T-helper 2 cell treated with Interferon-gamma antibody and Interleukin-4, amounts not matched to agents 5 μg/mL and 100 μg/mL, for 36 hours (primary cell): Measurements from ENCODE around the gene TRAF7.
"Not testable (repeated sequence)": the region's sequence is repeated elsewhere in the genome, so short reads cannot be mapped to it uniquely, and the experiment has no call there.

ENCODE experiments used
- DNase-seq: peaks from one replicate; pipeline ENCODE4 v3.0.0; 2021; ENCODE audit warnings: low spot score
- H3K27ac Mint-ChIP-seq: one replicate; pipeline ENCODE4 v1.8.0; 2021; ENCODE audit warnings: mild to moderate bottlenecking, mixed read lengths
- H3K27me3 Mint-ChIP-seq: one replicate; pipeline ENCODE4 v1.8.0; 2021; ENCODE audit warnings: low read depth, mixed read lengths
- H3K36me3 Mint-ChIP-seq: one replicate; pipeline ENCODE4 v1.8.0; 2021; ENCODE audit warnings: low read depth, mixed read lengths
- H3K4me1 Mint-ChIP-seq: one replicate; pipeline ENCODE4 v1.8.0; 2021; ENCODE audit warnings: low read depth, mixed read lengths
- H3K4me3 Mint-ChIP-seq: one replicate; pipeline ENCODE4 v1.8.0; 2022; ENCODE audit warnings: mild to moderate bottlenecking, moderate library complexity, mixed read lengths
- H3K9me3 Mint-ChIP-seq: one replicate; pipeline ENCODE4 v1.8.0; 2021; ENCODE audit warnings: mixed read lengths

The TRAF7 gene

DNA sequence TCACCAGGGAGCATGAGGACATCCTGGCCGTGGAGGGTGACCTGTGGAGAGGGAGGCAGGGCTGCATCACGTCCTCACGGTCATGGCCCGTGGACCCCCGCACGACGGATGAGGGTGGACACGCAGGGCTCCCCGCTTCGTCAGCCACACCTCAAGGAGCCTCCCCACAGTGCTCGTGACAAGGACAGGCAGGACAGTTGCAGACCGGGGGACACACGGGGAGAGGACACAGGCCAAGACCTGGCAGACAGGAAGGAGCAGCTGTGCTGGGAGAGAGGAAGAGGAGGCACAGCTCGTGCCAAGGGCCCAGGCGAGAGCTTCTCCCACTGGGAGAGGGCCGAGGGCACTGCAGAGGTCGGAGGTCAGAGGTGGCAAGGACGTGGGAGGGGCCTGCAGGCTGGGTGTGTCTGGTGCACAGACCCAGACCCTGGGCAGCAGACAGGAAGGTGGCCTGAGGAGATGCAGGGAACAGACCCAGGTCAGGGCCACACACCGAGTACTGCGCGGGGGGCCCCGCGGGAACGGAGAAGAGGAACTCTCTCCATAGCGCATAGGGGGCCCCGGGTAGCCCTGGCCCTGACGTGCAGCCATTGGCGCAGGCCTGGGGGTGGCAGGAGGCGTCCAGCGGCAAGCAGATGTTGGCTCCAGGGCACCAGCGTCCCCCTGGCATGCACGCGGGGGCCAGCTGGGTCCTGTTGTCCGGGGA is 40.5 kb upstream of the TRAF7 start:
- not testable (repeated sequence) for H3K9me3 Mint-ChIP-seq, DNase-seq, H3K27me3 Mint-ChIP-seq

DNA sequence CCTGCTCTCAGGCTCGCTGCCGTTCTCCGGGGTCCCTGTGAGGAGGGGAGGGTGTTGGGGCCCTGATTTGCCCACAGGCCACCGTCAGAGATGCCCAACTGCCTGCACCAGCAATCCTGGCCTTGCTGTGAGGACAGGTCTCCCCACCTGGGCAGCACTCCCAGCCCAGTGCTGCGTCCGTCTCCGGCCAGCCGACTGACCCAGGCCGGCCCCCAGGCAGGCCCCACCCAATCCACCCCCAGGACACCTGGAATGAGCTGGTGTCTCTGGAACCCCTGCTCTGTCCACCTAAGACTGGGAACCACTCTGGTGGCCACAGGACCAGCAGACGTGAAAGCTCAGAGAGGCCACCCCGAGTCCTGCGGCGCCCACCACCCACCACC is 40.0 kb upstream of the TRAF7 start:
- Mint-ChIP-seq H3K27me3 (no peaks in the 10 kb centered on the region), H3K36me3 (no peaks in the 10 kb centered on the region), H3K27ac (no peak overlapping the region), H3K4me1 (no peaks in the 10 kb centered on the region), H3K9me3 (no peaks in the 10 kb centered on the region), H3K4me3 (no peak overlapping the region)
- no peak for DNase-seq

More for the DNA sequence above, 40.5 kb upstream of the TRAF7 start:
- not testable (repeated sequence) for H3K27ac Mint-ChIP-seq, H3K36me3 Mint-ChIP-seq, H3K4me1 Mint-ChIP-seq, H3K4me3 Mint-ChIP-seq

DNA sequence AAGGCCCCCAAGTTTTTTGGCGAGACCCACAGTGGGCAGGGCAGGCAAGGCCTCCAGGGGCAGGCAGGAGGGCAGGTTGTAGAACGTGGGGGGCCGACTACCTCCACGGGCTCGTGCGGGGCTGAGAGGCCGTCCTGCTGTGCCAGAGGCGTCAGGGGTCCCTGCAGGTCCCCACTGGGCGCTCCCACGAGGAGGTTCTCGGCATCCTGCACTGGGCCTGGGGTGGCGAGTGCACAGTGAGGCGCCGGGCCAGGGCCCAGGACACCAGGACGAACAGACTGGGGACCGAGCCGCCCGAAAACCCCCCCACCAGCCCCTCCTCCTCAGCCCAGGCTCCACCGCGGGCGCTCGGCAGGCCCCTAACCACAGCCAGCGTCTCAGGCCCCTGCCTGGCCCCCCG is 39.2 kb upstream of the TRAF7 start:
- not testable (repeated sequence) for H3K36me3 Mint-ChIP-seq, H3K4me1 Mint-ChIP-seq, H3K27ac Mint-ChIP-seq, H3K4me3 Mint-ChIP-seq, DNase-seq, H3K27me3 Mint-ChIP-seq, H3K9me3 Mint-ChIP-seq

DNA sequence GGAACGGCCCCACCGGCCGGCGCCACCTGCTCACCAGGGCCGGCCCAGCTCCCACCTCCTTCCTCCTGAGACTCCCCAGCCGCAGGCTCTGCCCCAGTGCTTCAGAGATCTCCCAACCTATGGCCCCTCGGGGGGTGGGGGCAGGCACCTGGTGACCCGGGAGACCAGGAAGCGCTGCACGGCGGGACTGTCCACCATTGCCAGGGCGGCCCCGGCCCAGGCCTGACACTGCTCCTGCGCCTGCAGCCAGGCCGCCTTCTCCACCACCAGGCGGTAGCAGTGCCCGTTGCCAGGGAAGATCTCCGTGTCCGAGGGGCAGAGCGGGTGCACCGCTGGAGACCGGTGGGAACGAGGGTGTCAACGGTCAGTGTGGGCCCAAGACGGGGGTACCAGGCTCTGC is 38.2 kb upstream of the TRAF7 start:
- H3K4me1 Mint-ChIP-seq, H3K36me3 Mint-ChIP-seq, H3K4me3 Mint-ChIP-seq, H3K27me3 Mint-ChIP-seq, H3K27ac Mint-ChIP-seq, DNase-seq, H3K9me3 Mint-ChIP-seq: not testable (repeated sequence)

DNA sequence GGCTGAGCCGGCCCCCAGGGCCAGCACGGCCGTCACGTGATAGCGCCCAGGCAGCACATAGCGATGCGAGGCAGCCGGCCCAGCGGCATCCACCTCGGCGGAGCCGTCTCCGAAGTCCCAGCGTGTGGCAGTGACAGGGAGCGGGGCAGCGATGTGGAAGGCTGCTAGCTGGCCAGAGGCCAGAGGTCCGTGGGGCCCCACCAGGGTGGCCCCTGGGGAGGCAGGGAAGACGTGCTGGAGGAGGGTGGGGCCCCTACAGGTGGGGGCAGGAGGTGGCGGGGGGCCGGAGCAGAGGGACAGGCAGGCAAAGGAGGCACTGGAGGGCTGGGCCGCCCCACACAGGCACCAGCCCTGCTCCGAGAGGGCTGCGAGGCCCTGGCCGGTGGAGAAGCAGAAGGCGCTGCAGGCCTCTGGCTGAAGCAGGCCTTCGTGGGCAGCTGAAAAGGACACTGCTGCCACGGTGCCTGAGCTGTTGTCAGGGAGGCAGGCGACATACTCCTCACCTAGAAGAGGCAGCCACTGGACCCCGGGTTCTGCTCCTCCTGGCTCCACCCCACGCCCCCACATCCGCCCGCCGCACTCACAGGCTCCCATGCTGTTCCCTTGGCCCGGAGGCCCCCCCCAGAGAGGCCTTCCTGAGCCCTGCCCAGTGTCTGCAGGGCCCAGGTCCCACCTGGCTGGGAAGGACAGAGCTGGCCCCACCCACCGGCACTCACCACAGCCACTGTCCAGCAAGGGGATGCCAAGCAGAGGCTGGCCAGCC is 37.4 kb upstream of the TRAF7 start:
- H3K36me3 Mint-ChIP-seq, DNase-seq, H3K27ac Mint-ChIP-seq, H3K4me3 Mint-ChIP-seq, H3K4me1 Mint-ChIP-seq, H3K27me3 Mint-ChIP-seq, H3K9me3 Mint-ChIP-seq: not testable (repeated sequence)

DNA sequence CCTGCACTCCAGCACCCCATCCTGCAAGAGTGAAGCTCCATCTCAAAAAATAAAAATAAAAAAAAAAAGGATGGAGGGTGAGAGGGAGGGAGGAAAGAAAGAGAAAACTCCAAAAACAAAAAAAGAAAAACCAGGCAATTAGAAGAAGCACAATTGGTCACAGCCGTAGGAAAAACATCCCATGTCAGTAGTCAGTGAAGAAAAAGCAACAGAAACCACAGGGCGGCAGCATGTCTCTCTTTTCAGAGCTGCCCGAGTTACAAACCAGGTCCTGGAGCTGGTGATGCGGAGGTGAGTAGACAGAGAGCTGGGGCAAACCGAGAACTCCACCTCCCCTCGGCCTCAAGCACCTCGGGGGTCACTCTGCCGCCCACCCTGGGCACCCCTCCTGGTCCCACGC is 34.3 kb upstream of the TRAF7 start:
- not testable (repeated sequence) for DNase-seq, H3K4me3 Mint-ChIP-seq, H3K27ac Mint-ChIP-seq, H3K27me3 Mint-ChIP-seq, H3K9me3 Mint-ChIP-seq, H3K36me3 Mint-ChIP-seq, H3K4me1 Mint-ChIP-seq

DNA sequence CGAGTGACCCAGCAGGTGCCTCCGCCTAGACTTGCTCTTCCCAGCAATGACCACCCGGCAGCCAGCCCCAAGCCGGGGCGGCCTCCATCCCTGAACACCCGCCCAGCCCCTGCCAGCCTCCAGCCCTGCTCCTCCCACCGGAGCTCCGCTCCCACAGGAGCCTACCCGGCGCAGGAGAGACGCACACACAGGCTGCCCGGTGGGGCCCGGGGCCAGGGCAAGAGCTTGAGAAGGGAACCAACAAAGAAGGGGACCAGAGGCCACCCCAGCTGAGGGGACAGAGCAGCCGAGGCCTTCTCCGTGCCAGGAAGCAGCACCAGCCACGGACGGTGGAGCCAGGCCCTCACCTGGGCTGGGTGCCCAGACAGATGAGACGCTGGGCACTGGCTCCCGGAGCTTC is 33.7 kb upstream of the TRAF7 start:
- DNase-seq, result no peak
- Mint-ChIP-seq H3K27me3 (no peaks in the 10 kb centered on the region), H3K36me3 (no peaks in the 10 kb centered on the region), H3K4me3 (no peak overlapping the region), H3K27ac (no peak overlapping the region), H3K9me3 (no peaks in the 10 kb centered on the region), H3K4me1 (no peaks in the 10 kb centered on the region)

DNA sequence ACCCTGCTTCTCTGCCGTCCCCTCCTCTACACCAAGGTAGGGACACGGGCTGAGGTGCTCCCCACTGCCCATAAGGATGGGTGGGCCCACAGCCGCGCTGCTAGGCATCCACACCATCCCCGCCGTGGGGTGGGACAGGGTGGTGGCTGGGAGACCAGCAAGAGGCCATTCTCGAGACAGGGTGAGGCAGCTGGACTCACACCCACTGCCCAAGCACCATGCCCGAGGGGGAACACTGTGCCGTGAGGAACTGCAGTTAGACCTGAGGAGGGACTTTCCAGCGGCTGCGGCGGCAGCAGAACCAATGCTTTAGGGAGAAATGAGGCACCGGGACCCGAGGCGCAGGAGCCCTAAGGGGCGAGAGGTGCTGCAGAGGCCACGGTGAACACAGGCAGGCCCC is 33.2 kb upstream of the TRAF7 start:
- Mint-ChIP-seq H3K27me3 (no peaks in the 10 kb centered on the region), H3K9me3 (no peaks in the 10 kb centered on the region), H3K4me1 (no peaks in the 10 kb centered on the region), H3K36me3 (no peaks in the 10 kb centered on the region), H3K4me3 (no peak overlapping the region), H3K27ac (no peak overlapping the region)
- no peak for DNase-seq

DNA sequence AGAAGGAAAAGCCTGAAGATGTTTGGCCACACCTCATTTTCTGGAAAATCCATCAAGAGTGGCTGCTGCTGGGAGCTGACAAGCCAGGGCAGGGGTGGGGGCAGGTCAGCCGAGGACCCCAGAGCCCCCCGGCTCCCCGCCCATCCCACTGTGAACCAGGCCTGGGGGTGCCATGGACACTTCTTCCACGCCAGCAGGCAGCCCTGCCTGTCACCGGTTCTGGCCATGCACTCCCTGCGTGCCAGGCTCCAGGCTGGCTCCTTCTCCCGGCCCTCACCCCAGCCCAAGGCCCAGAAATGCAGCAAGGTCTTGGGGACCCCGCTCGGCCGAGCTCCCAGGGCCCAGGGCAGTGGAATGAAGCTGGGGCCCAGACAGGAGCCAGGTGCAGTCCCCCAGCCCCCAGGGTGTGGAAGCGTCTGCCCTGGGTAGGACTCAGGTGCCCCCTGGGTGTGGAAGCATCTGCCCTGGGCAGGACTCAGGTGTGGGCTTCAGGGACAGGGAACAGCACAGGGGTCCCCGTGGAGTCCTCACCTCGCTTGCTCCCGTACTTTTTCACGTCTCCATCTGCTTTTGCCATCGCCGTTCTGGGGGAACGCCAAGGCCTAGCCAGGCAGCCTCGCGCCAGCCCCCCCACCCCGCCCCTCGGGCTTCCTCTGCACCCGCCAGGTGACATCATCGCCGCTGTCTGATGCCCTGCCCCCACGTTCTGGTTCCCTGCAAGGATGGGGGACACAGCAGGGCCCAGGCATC is 32.5 kb upstream of the TRAF7 start:
- DNase-seq, H3K27me3 Mint-ChIP-seq, H3K27ac Mint-ChIP-seq, H3K36me3 Mint-ChIP-seq, H3K4me1 Mint-ChIP-seq, H3K4me3 Mint-ChIP-seq, H3K9me3 Mint-ChIP-seq: not testable (repeated sequence)

DNA sequence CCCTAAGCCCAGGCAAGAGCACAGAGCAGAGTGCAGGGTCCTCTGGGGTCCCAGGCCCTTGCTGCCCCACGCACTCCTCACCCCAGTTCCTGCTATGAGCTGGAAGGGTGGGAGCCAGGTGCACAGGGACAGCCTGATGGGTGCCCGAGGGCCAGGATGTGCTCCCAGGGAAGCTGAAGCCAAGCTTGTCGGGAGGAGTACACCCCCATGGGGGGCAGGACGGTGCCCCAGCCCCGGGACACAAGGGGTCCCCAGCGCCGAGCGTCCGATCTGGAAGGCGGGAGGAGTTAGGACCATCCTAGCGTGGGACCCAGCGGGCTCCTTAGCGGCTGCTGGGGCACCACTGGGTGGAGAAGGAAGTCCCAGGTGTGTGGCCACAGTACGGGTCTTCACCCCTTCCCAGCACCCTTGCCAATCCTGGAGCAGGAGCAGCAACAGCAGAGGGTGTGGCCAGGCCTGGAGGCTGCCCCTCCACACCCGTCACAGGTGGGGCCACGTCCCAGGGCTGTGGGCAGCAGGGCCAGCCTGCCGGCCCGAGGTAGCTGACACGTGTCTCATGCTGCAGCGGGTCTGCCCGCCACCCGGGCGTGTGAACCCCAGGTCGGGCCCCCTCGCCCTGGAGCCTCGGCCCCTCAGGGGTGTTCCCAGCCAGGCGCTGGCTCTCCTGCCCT is 31.7 kb upstream of the TRAF7 start:
- DNase-seq, H3K4me3 Mint-ChIP-seq, H3K9me3 Mint-ChIP-seq, H3K27me3 Mint-ChIP-seq, H3K36me3 Mint-ChIP-seq, H3K27ac Mint-ChIP-seq, H3K4me1 Mint-ChIP-seq: not testable (repeated sequence)

DNA sequence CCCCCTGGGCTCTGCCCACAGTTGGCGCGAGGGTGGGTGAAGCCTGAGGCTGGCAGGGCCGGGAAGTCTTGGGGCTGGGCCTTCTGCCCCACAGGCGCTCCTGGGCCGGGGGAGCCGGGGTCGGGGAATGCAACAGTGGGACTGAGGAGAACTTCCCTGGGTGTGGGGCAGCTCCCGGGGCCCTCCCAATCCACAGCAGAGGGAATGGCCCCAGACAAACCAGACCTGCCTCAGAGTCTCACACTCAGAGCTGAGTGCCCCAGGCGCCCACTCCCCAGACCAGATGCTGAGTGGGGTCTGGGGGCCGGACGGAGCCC is 31.2 kb upstream of the TRAF7 start:
- H3K4me1 Mint-ChIP-seq, H3K27me3 Mint-ChIP-seq, H3K27ac Mint-ChIP-seq, H3K4me3 Mint-ChIP-seq, H3K9me3 Mint-ChIP-seq, H3K36me3 Mint-ChIP-seq, DNase-seq: not testable (repeated sequence)

DNA sequence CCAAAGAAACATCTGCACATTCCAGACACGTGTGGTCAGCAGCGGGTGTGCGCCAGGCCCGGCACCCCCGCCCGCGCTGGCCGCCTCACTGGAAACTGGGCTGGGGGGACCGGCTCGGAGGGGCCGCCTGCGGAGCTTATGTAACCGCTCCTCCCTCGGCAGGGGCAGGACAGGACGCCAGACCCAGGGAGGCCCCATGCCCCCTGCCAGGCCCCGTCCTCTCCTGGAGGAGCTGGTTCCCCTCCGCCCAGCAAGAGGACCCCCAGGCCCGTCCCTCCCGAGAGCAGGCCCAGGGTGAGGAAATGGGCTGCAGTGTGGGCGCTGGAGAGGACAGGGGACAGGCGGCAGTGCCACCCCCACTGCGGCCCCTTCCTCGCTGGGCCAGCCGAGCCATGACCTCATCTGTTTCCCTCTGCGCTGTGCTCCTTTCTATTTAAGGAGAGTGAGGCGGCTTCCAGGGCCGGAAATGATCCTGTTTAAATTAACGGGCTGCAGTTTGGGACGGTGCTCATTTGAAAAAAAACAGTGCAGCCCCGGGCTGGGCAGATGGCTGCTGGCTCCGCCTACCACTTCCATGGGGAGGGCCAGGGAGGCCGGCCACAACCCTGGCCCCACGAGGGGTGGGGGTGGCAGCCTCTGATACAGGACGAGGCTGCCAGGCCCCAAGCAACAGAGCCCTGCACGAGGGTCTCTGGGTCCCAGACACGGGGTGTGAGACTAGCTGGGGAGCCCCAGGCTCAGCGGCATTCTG is 30.7 kb upstream of the TRAF7 start:
- H3K4me1 Mint-ChIP-seq, H3K27ac Mint-ChIP-seq, H3K4me3 Mint-ChIP-seq, DNase-seq, H3K36me3 Mint-ChIP-seq, H3K27me3 Mint-ChIP-seq, H3K9me3 Mint-ChIP-seq: not testable (repeated sequence)

DNA sequence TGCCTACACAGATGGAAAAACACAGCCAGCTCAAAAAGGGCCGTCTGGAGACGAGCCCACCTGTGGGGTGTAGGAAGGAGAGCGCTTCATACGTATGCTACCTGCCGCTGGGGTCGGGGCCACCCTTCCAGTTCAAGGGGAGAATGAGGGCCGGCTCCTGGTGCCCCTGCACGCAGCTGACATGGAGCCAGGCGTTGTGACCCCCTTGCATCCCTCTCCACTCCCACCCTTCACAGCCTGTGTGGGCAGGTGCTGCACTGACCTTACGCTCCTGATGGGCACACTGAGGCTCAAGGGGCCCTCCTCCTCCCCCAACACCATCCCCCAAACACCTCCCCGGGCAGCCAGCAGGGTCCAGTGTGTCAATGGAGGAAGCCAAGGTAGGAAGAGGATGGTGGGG is 30.0 kb upstream of the TRAF7 start:
- not testable (repeated sequence) for H3K27me3 Mint-ChIP-seq, H3K27ac Mint-ChIP-seq, H3K9me3 Mint-ChIP-seq, H3K4me3 Mint-ChIP-seq, H3K4me1 Mint-ChIP-seq, H3K36me3 Mint-ChIP-seq, DNase-seq
